ELF-1 (cell line): Measurements from ENCODE around the gene NTRK1.
A peak's percentile ranks its signal among the peaks of the same experiment; 100 is the strongest.
"Not testable (repeated sequence)": the region's sequence is repeated elsewhere in the genome, so short reads cannot be mapped to it uniquely, and the experiment has no call there.

Source experiments
- DNase-seq: peaks from one replicate; pipeline ENCODE4 v3.0.0-alpha.2; 2016; ENCODE audit warnings: low read depth, low spot score

Gene NTRK1

DNA sequence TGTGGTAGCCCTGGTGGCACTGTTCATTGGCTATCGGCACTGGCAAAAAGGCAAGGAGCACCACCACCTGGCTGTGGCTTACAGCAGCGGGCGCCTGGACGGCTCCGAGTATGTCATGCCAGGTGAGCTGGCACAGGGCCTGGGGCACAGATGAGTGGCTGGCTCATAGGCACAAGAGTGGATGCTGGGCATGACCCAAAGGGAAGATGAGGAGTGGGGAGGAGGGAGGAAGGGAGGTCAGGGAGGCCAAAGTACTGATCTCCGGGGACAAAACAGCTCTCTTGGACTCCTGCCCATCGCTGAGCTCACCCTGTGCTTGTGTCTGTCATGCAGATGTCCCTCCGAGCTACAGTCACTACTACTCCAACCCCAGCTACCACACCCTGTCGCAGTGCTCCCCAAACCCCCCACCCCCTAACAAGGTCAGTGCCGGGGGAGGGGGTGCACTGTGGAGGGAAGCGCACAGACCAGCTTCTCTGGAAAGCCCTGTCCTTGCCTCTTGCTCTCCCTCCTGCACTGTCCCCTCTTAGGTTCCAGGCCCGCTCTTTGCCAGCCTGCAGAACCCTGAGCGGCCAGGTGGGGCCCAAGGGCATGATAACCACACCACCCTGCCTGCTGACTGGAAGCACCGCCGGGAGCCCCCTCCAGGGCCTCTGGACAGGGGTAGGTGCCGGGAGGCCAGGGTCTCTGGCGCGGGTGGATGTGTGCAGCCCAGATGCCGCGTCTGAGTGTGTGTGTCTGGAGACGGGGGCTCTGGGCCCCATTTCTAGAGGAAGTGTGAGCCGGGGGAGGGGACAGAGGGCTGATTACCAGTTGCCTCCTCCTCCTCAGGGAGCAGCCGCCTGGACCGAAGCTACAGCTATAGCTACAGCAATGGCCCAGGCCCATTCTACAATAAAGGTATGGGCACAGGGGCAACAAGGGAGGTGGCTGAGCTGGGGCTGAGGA, 52.5 kb downstream of the NTRK1 start:
- peak; percentile 56 for DNase-seq

DNA sequence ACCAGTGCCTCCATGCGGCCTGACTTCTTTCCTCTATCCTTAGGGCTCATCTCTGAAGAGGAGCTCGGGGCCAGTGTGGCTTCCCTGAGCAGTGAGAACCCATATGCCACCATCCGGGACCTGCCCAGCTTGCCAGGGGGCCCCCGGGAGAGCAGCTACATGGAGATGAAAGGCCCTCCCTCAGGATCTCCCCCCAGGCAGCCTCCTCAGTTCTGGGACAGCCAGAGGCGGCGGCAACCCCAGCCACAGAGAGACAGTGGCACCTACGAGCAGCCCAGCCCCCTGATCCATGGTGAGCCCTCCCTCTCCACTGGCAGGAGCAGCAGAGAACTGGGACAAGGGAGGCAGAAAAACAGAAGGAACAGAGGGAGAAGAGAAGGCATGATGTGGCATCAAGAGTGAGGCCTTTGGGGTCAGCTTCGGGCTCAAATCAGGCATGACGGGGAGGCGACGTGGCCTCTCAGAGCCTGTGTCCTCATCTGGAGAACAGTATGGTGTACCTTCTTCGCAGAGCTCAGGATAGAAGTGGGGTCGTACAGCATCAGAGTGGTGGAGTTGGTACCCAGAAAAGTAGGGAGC, 53.2 kb downstream of the NTRK1 start:
- DNase-seq: no peak

GRCh38 chr1:156914440-156914856, 53.8 kb downstream of the NTRK1 start:
- DNase-seq: peak; percentile 71

GRCh38 chr1:156920233-156921052, 59.8 kb downstream of the NTRK1 start, which contains the start of gene LRRC71:
Gene LRRC71 (plus strand): TSS chr1:156920632. CDS start chr1:156920804, 172 bp downstream.
- DNase-seq: peak; percentile 93

- no peak for DNase-seq
Observed at GRCh38 chr1:156921053-156921529, 60.4 kb downstream of the NTRK1 start.

DNA sequence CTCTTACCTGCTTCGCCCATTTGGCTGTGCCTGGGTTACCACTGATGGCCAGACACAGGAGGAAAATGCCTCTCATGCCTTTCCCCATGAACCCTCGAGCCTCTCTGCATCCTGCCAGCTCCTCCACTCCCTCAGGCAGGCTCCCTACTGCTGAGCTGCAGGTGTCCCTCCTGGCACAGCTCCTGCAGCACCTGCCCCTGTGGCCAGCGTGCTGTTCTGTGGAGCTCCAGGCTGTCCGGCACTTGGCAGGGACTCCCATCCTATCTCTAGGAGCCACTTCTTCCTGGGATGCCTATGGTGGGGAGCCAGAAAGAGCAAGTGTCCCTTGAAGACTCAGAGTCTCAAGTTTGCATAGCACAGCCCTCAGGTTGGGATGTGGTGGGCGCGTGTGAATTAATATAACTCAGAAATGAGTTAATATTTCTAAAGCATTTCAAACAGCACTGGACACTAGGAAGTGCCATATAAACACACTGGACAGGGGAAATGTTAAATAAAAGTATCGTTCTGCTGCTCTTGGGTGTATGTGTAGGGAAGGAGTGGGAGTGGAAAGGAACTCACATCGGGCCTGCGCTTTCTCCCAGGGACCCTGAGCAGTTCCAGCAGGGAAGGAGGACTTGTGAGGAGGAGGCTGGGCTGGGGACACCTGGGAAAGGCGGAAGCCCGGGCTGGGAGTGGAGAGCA, 62.5 kb downstream of the NTRK1 start:
- DNase-seq: no peak

DNA sequence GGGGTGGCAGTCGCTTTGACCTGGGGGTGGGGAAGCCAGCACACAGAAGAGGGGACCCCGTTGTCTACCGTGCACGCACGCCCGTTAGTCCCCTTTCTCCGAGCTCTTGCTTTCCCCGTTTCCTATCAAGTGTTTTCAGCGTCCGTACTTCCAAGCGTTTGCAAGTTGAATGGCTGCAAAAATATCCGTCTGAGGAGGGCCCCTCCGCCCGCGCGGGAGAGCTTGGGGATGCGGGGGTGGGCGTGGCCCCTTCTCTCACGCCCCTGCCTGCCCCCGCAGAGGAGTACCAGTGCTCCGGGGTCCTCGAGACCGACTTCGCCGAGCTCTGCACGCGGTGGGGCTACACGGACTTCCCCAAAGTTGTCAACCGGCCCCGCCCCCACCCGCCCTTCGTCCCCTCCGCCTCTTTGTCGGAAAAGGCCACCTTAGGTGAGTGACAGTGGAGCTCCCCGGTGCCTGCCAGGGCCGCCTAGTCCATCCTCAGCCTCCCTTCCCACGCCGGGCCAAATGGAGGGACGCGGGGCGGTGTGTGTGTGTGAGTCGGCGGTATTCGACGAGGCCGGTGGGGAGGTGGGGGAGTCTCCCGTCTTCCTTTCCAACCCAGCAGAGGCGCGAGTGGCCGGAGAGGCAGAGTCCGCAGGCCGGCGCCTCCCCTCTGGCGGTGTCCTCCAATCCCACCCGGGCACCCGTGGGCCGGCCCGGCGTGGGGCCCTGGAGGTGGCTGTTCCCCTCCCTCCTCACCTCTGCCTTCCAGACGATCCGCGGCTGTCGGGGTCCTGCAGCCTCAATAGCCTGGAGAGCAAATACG, 63.2 kb downstream of the NTRK1 start:
- no peak for DNase-seq

DNA sequence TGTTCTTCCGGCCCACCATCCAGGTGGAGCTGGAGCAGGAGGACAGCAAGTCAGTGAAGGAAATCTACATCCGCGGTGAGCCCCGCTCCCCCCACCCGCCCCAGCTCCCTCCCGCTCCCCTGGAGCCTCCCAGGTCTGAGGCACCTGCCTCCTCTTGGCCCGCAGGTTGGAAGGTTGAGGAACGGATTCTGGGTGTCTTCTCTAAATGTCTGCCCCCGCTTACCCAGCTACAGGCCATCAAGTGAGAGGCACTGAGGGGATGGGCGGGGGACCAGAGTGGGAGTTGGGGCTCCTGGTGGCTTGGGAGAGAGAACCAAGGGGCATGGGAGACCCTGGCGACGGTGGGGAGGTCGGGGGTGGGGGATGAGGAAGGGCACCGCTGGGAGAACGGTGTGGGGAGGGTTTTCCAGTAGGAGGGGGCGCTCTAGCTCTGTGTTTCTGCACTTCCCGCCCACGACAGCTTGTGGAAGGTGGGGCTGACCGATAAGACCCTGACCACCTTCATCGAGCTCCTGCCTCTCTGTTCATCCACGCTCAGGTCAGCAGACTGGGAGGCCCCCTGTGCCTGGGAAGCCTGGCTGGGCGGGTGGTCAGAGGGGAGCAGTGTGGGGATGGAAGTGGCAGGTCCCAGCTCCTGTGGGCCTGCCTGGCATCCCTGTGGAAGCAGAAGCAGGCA, 64.0 kb downstream of the NTRK1 start:
- no peak for DNase-seq

GRCh38 chr1:156925154-156926010, 64.7 kb downstream of the NTRK1 start:
- no peak for DNase-seq

GRCh38 chr1:156926175-156926574, 65.5 kb downstream of the NTRK1 start:
- peak; percentile 41 for DNase-seq

- DNase-seq: not testable (repeated sequence)
Observed at GRCh38 chr1:156926695-156927094, 66.0 kb downstream of the NTRK1 start.

DNA sequence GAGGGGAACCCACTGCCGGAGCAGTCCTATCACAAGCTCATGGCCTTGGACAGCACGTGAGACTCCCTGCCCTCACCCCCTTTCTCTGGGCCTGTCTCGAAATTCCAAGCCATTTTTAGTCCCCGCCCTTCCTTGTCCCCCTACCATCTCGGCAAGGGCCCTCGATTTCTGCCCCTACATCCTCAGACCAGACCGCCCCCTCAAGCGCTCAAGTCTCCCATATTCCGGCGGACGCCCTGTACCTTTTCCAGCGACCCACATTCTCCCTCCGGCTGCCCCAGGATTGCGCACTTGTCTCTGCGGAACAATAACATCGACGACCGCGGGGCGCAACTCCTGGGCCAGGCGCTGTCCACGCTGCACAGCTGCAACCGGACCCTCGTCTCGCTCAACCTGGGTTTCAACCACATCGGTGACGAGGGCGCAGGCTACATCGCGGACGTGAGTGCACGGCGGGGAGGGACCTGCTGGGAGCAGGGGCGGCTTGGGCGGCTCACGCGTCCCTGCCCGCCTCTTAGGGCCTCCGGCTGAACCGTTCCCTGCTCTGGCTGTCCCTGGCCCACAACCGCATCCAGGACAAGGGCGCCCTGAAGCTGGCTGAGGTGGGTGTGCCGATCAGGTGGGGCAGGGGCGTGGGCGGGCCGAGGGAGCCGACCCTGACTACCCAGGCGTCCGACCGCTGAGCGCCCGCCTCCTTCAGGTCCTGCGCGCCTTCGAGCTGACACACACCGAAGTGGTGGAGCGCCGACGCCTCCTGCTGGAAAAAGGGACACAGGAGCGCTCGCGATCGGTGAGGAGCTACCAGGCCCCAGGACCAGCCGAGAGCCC, 66.8 kb downstream of the NTRK1 start:
- peak; percentile 91 for DNase-seq

DNA sequence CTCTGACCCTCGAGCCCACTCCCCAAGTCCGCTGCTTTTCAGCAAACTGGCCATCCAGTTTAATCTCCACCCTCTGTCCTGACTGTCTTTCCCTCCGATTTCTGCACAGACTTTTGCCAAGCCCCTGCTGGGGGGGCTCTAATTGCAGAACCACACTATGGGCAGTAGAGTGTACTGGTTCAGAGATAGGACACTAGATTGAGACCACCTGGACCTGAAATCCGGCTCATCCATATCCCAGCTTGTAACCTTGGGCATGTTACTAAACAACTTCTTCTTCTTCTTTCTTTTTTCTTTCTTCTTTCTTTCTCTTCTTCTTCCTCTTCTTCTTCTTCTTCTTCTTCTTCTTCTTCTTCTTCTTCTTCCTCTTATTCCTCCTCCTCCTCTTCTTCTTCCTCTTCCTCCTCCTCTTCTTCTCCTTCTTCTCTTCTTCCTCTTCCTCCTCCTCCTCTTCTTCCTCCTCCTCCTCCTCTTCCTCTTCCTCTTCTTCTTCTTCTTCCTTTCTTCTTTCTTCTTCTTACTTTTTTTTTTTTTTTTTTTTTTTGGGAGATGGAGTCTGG, 67.5 kb downstream of the NTRK1 start:
- DNase-seq: no peak

DNA sequence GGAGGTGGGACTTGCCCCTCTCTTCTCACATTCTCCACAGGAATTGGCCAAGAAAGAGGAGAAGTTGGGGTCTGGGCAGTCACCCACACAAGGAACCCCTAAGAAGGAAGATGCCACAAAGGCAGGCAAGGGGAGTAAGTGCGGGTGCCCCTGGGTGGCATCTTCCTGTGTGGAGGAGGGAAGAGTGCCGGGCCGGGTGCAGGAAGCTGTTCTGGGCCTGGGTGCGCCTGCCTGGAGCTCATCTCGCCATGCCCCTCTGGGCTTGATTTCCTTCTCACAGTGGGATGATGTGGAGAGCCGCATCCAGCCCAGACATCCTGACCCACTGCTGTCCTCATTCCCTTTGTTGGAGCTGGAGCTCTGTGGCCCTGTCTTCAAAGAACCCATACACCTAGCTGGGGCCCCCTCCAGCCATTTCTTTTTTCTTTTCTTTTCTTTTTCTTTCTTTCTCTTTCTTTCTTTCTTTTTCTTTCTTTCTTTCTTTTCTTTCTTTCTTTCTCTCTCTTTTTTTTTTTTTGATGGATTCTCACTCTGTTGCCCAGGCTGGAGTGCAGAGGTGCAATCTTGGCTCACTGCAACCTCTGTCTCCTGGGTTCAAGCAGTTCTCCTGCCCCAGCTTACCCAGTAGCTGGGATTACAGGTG, 69.1 kb downstream of the NTRK1 start:
- DNase-seq: no peak

- no peak for DNase-seq
Observed at GRCh38 chr1:156930483-156930882, 69.8 kb downstream of the NTRK1 start.
